Measurements from ENCODE around the gene ZSCAN5C. TPM values are rescaled to one million over a fixed set of nuclear protein-coding genes. Genes with fewer than 3 reads are reported as not detected.

Gene ZSCAN5C
- total RNA-seq, 1 experiment from 2014 or later: not detected

Other genes with a start within 250 kb of the ZSCAN5C start
- gene NLRP5, start 215.5 kb upstream of the ZSCAN5C start, total RNA-seq (2014; rRNA removed; shearing (Covaris generic)): 0.24 TPM in 1 of 2 replicates, not detected in the other
- 18.1 and 44.8 TPM in 2 replicates for gene ZNF787, start 81.0 kb upstream of the ZSCAN5C start, total RNA-seq (2014; rRNA removed; shearing (Covaris generic))
- gene ZNF444, start 61.0 kb upstream of the ZSCAN5C start, total RNA-seq (2014; rRNA removed; shearing (Covaris generic)): 27.5 and 29.4 TPM in 2 replicates
- not detected in 2 replicates for gene GALP, start 26.3 kb upstream of the ZSCAN5C start, total RNA-seq (2014; rRNA removed; shearing (Covaris generic))
- not detected in 2 replicates for gene ZSCAN5B, start 4.5 kb upstream of the ZSCAN5C start, total RNA-seq (2014; rRNA removed; shearing (Covaris generic))
- gene EDDM13, start 70.5 kb downstream of the ZSCAN5C start, total RNA-seq (2014; rRNA removed; shearing (Covaris generic)): not detected in 2 replicates
- gene ZSCAN5A, start 112.6 kb downstream of the ZSCAN5C start, total RNA-seq (2014; rRNA removed; shearing (Covaris generic)): 4.2 and 6.6 TPM in 2 replicates
- 0.31 and 1.5 TPM in 2 replicates for gene ZNF582, start 191.3 kb downstream of the ZSCAN5C start, total RNA-seq (2014; rRNA removed; shearing (Covaris generic))
- 11.5 and 14.0 TPM in 2 replicates for gene ZNF583, start 202.1 kb downstream of the ZSCAN5C start, total RNA-seq (2014; rRNA removed; shearing (Covaris generic))